HEK293 (cell line): ENCODE results near the gene RACK1.
A peak's percentile ranks its signal among the peaks of the same experiment; 100 is the strongest.

Experiments used
- GLIS1 ChIP-seq: fragments of 450-650 bp; formaldehyde crosslinking; IDR thresholded peaks from 2 replicates; pipeline ENCODE4 v1.5.1; 2016; ENCODE audit warnings: missing biosample characterization, missing genetic modification characterization
- SCRT1 ChIP-seq: fragments of 450-650 bp; formaldehyde crosslinking; IDR thresholded peaks from 2 replicates; pipeline ENCODE4 v1.5.1; 2016; ENCODE audit warnings: missing biosample characterization, missing genetic modification characterization, borderline replicate concordance
- ZBTB1 ChIP-seq: fragments of 450-650 bp; formaldehyde crosslinking; IDR thresholded peaks from 2 replicates; pipeline ENCODE4 v1.5.1; 2016; ENCODE audit warnings: missing biosample characterization, missing genetic modification characterization
- ZBTB8A ChIP-seq: fragments of 450-650 bp; formaldehyde crosslinking; IDR thresholded peaks from 2 replicates; pipeline ENCODE4 v1.5.1; 2016; ENCODE audit warnings: missing biosample characterization, missing genetic modification characterization
- ZNF10 ChIP-seq: fragments of 450-650 bp; formaldehyde crosslinking; IDR thresholded peaks from 2 replicates; pipeline ENCODE4 v1.5.1; 2017; ENCODE audit warnings: missing biosample characterization, missing genetic modification characterization
- ZNF146 ChIP-seq: fragments of 450-650 bp; formaldehyde crosslinking; IDR thresholded peaks from 2 replicates; pipeline ENCODE4 v1.5.1; 2016; ENCODE audit warnings: missing biosample characterization, missing genetic modification characterization
- ZNF16 ChIP-seq: fragments of 450-650 bp; formaldehyde crosslinking; IDR thresholded peaks from 2 replicates; pipeline ENCODE4 v1.5.1; 2016; ENCODE audit warnings: low read depth, missing biosample characterization, missing genetic modification characterization
- ZNF174 ChIP-seq: fragments of 450-650 bp; formaldehyde crosslinking; IDR thresholded peaks from 2 replicates; pipeline ENCODE4 v1.5.0; 2017; ENCODE audit warnings: missing biosample characterization, mild to moderate bottlenecking, missing genetic modification characterization
- ZNF223 ChIP-seq: fragments of 450-650 bp; formaldehyde crosslinking; IDR thresholded peaks from 2 replicates; pipeline ENCODE4 v1.5.1; 2016; ENCODE audit warnings: missing biosample characterization, missing genetic modification characterization
- ZNF473 ChIP-seq: fragments of 450-650 bp; formaldehyde crosslinking; IDR thresholded peaks from 2 replicates; pipeline ENCODE4 v1.5.1; 2017; ENCODE audit warnings: missing biosample characterization, missing genetic modification characterization
- ZNF514 ChIP-seq: fragments of 450-650 bp; formaldehyde crosslinking; IDR thresholded peaks from 2 replicates; pipeline ENCODE4 v1.5.1; 2016; ENCODE audit warnings: missing biosample characterization, missing genetic modification characterization
- ZNF529 ChIP-seq: fragments of 450-650 bp; formaldehyde crosslinking; IDR thresholded peaks from 2 replicates; pipeline ENCODE4 v1.5.1; 2017; ENCODE audit warnings: missing genetic modification characterization, missing biosample characterization; ENCODE audit not compliant: insufficient replicate concordance
- ZNF544 ChIP-seq: fragments of 450-650 bp; formaldehyde crosslinking; IDR thresholded peaks from 2 replicates; pipeline ENCODE4 v1.5.0; 2017; ENCODE audit warnings: missing biosample characterization, missing genetic modification characterization
- ZNF548 ChIP-seq: fragments of 450-650 bp; formaldehyde crosslinking; IDR thresholded peaks from 2 replicates; pipeline ENCODE4 v1.5.1; 2016; ENCODE audit warnings: missing biosample characterization, missing genetic modification characterization
- ZNF596 ChIP-seq: fragments of 450-650 bp; IDR thresholded peaks from 2 replicates; pipeline ENCODE4 v1.5.0; 2018; ENCODE audit warnings: missing biosample characterization, mild to moderate bottlenecking, missing genetic modification characterization, moderate library complexity
- ZNF768 ChIP-seq: fragments of 450-650 bp; formaldehyde crosslinking; IDR thresholded peaks from 2 replicates; pipeline ENCODE4 v1.5.1; 2018; ENCODE audit warnings: missing biosample characterization, mild to moderate bottlenecking, missing genetic modification characterization
- ZNF776 ChIP-seq: fragments of 450-650 bp; formaldehyde crosslinking; IDR thresholded peaks from 2 replicates; pipeline ENCODE4 v1.5.0; 2017; ENCODE audit warnings: missing biosample characterization, missing genetic modification characterization, borderline replicate concordance
- ZNF791 ChIP-seq: fragments of 450-650 bp; formaldehyde crosslinking; IDR thresholded peaks from 2 replicates; pipeline ENCODE4 v1.5.1; 2016; ENCODE audit warnings: missing biosample characterization, missing genetic modification characterization
- ZNF837 ChIP-seq: fragments of 450-650 bp; formaldehyde crosslinking; IDR thresholded peaks from 2 replicates; pipeline ENCODE4 v1.5.1; 2016; ENCODE audit warnings: missing biosample characterization, missing genetic modification characterization
- ZNF843 ChIP-seq: fragments of 450-650 bp; formaldehyde crosslinking; IDR thresholded peaks from 2 replicates; pipeline ENCODE4 v1.5.1; 2016; ENCODE audit warnings: missing biosample characterization, missing genetic modification characterization
- ZSCAN23 ChIP-seq: fragments of 450-650 bp; formaldehyde crosslinking; IDR thresholded peaks from 2 replicates; pipeline ENCODE4 v1.5.1; 2016; ENCODE audit warnings: missing biosample characterization, missing genetic modification characterization
- TF ChIP-seq, protein P1 (sequence below): fragments of 450-650 bp; formaldehyde crosslinking; IDR thresholded peaks from 2 replicates; pipeline ENCODE4 v1.5.1; 2017; ENCODE audit warnings: missing biosample characterization, missing genetic modification characterization
- TF ChIP-seq, protein P2 (sequence below): fragments of 450-650 bp; formaldehyde crosslinking; IDR thresholded peaks from 2 replicates; pipeline ENCODE4 v1.5.1; 2017; ENCODE audit warnings: missing biosample characterization, missing genetic modification characterization
- TF ChIP-seq, protein P3 (sequence below): fragments of 450-650 bp; formaldehyde crosslinking; IDR thresholded peaks from 2 replicates; pipeline ENCODE4 v1.5.1; 2016; ENCODE audit warnings: missing biosample characterization, missing genetic modification characterization
- TF ChIP-seq, protein P4 (sequence below): fragments of 450-650 bp; formaldehyde crosslinking; optimal IDR thresholded peaks from 2 replicates; pipeline ENCODE3; 2016; ENCODE audit warnings: missing biosample characterization, mild to moderate bottlenecking, missing genetic modification characterization
- TF ChIP-seq, protein P5 (sequence below): fragments of 450-650 bp; formaldehyde crosslinking; IDR thresholded peaks from 2 replicates; pipeline ENCODE4 v1.5.1; 2016; ENCODE audit warnings: missing biosample characterization, missing genetic modification characterization
- TF ChIP-seq, protein P6 (sequence below): fragments of 450-650 bp; formaldehyde crosslinking; IDR thresholded peaks from 2 replicates; pipeline ENCODE4 v1.5.1; 2016; ENCODE audit warnings: missing biosample characterization, missing genetic modification characterization
- TF ChIP-seq, protein P7 (sequence below): fragments of 450-650 bp; formaldehyde crosslinking; IDR thresholded peaks from 2 replicates; pipeline ENCODE4 v1.5.1; 2016; ENCODE audit warnings: missing biosample characterization, missing genetic modification characterization

RACK1 gene

DNA sequence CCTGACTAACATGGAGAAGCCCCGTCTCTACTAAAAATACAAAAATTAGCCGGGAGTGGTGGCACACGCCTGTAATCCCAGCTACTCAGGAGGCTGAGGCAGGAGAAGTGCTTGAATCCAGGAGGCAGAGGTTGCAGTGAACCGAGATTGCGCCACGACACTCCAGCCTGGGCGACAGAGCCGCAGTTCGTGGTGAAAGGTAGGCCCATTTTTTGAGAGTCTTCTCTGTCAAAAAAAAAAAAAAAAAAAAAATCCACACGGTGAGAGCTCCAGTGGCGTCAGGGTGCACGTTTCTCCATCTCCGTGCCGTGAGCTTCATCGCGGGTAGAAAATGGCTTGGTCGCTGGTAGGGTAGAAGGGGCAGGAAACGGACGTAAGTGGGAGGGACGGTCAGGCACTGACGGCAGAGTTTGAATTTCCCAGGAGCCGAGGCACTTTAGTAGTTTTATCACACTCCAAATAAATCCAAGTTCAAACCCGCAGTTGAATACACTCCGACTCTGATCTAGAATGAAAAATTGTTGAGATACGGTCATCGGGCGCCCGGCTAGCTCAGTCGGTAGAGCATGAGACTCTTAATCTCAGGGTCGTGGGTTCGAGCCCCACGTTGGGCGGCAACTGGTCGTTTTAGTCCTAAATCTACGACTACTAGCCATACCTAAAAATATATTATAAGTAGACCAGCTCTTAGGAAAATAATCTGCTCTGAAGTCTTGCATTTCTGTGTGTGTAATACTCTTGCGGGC lies 36.3 kb downstream of the RACK1 start (continued):
- TF ChIP-seq ZNF529 (tag by site-specific recombination) = no peak
- TF ChIP-seq SCRT1 (tag by site-specific recombination) = peak; percentile 42; the same call in 1 of the 2 replicates
- TF ChIP-seq ZNF223 (tag by site-specific recombination) = no peak
- TF ChIP-seq, protein P1, sequence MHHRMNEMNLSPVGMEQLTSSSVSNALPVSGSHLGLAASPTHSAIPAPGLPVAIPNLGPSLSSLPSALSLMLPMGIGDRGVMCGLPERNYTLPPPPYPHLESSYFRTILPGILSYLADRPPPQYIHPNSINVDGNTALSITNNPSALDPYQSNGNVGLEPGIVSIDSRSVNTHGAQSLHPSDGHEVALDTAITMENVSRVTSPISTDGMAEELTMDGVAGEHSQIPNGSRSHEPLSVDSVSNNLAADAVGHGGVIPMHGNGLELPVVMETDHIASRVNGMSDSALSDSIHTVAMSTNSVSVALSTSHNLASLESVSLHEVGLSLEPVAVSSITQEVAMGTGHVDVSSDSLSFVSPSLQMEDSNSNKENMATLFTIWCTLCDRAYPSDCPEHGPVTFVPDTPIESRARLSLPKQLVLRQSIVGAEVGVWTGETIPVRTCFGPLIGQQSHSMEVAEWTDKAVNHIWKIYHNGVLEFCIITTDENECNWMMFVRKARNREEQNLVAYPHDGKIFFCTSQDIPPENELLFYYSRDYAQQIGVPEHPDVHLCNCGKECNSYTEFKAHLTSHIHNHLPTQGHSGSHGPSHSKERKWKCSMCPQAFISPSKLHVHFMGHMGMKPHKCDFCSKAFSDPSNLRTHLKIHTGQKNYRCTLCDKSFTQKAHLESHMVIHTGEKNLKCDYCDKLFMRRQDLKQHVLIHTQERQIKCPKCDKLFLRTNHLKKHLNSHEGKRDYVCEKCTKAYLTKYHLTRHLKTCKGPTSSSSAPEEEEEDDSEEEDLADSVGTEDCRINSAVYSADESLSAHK (tag by site-specific recombination) = 0 out of 2 replicates have a peak, but pooled peaks have one; percentile 23
- TF ChIP-seq, protein P2, sequence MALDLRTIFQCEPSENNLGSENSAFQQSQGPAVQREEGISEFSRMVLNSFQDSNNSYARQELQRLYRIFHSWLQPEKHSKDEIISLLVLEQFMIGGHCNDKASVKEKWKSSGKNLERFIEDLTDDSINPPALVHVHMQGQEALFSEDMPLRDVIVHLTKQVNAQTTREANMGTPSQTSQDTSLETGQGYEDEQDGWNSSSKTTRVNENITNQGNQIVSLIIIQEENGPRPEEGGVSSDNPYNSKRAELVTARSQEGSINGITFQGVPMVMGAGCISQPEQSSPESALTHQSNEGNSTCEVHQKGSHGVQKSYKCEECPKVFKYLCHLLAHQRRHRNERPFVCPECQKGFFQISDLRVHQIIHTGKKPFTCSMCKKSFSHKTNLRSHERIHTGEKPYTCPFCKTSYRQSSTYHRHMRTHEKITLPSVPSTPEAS (tag by site-specific recombination) = 0 out of 2 replicates have a peak, but pooled peaks have one; percentile 57
- TF ChIP-seq ZNF10 = 0 out of 2 replicates have a peak, but pooled peaks have one; percentile 25
- no peak for TF ChIP-seq ZNF544 (tag by site-specific recombination)
- TF ChIP-seq, protein P3, sequence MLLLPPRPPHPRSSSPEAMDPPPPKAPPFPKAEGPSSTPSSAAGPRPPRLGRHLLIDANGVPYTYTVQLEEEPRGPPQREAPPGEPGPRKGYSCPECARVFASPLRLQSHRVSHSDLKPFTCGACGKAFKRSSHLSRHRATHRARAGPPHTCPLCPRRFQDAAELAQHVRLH (tag by site-specific recombination) = peak; percentile 34; the same call in 1 of the 2 replicates
- no peak for TF ChIP-seq ZBTB1
- TF ChIP-seq ZNF768 (tag by site-specific recombination) = peak; percentile 86; the same call in 1 of the 2 replicates
- no peak for TF ChIP-seq ZNF473 (tag by site-specific recombination)
- TF ChIP-seq ZNF16 (tag by site-specific recombination) = no peak
- no peak; the same call in 1 of the 2 replicates for TF ChIP-seq ZNF146 (tag by site-specific recombination)
- 0 out of 2 replicates have a peak, but pooled peaks have one; percentile 6 for TF ChIP-seq ZNF837
- TF ChIP-seq, protein P4, sequence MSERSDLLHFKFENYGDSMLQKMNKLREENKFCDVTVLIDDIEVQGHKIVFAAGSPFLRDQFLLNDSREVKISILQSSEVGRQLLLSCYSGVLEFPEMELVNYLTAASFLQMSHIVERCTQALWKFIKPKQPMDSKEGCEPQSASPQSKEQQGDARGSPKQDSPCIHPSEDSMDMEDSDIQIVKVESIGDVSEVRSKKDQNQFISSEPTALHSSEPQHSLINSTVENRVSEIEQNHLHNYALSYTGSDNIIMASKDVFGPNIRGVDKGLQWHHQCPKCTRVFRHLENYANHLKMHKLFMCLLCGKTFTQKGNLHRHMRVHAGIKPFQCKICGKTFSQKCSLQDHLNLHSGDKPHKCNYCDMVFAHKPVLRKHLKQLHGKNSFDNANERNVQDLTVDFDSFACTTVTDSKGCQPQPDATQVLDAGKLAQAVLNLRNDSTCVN (tag by site-specific recombination) = peak; percentile 27
- TF ChIP-seq ZNF843 (tag by site-specific recombination) = no peak; the same call in 1 of the 2 replicates
- no peak for TF ChIP-seq ZNF514 (tag by site-specific recombination)
- TF ChIP-seq, protein P5, sequence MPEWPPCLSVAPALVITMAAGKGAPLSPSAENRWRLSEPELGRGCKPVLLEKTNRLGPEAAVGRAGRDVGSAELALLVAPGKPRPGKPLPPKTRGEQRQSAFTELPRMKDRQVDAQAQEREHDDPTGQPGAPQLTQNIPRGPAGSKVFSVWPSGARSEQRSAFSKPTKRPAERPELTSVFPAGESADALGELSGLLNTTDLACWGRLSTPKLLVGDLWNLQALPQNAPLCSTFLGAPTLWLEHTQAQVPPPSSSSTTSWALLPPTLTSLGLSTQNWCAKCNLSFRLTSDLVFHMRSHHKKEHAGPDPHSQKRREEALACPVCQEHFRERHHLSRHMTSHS = no peak
- TF ChIP-seq, protein P6, sequence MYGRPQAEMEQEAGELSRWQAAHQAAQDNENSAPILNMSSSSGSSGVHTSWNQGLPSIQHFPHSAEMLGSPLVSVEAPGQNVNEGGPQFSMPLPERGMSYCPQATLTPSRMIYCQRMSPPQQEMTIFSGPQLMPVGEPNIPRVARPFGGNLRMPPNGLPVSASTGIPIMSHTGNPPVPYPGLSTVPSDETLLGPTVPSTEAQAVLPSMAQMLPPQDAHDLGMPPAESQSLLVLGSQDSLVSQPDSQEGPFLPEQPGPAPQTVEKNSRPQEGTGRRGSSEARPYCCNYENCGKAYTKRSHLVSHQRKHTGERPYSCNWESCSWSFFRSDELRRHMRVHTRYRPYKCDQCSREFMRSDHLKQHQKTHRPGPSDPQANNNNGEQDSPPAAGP = no peak
- TF ChIP-seq, protein P7, sequence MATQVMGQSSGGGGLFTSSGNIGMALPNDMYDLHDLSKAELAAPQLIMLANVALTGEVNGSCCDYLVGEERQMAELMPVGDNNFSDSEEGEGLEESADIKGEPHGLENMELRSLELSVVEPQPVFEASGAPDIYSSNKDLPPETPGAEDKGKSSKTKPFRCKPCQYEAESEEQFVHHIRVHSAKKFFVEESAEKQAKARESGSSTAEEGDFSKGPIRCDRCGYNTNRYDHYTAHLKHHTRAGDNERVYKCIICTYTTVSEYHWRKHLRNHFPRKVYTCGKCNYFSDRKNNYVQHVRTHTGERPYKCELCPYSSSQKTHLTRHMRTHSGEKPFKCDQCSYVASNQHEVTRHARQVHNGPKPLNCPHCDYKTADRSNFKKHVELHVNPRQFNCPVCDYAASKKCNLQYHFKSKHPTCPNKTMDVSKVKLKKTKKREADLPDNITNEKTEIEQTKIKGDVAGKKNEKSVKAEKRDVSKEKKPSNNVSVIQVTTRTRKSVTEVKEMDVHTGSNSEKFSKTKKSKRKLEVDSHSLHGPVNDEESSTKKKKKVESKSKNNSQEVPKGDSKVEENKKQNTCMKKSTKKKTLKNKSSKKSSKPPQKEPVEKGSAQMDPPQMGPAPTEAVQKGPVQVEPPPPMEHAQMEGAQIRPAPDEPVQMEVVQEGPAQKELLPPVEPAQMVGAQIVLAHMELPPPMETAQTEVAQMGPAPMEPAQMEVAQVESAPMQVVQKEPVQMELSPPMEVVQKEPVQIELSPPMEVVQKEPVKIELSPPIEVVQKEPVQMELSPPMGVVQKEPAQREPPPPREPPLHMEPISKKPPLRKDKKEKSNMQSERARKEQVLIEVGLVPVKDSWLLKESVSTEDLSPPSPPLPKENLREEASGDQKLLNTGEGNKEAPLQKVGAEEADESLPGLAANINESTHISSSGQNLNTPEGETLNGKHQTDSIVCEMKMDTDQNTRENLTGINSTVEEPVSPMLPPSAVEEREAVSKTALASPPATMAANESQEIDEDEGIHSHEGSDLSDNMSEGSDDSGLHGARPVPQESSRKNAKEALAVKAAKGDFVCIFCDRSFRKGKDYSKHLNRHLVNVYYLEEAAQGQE = no peak
- no peak for TF ChIP-seq ZNF776 (tag by site-specific recombination)
- TF ChIP-seq ZSCAN23 (tag by site-specific recombination) = peak; percentile 69; the same call in 1 of the 2 replicates
- no peak for TF ChIP-seq ZNF174
- no peak for TF ChIP-seq GLIS1
- peak; percentile 87 for TF ChIP-seq ZBTB8A
- no peak for TF ChIP-seq ZNF791
- no peak for TF ChIP-seq ZNF548 (tag by site-specific recombination)
- TF ChIP-seq ZNF596 = no peak
